ENCODE data around the gene PCDH7. TPM values are rescaled to one million over a fixed set of nuclear protein-coding genes. Genes with fewer than 3 reads are reported as not detected.

Gene PCDH7
- total and polyA plus RNA-seq, 3 donors from 2014 or later: 2.4 to 2.9 (median 2.8) TPM

DNA sequence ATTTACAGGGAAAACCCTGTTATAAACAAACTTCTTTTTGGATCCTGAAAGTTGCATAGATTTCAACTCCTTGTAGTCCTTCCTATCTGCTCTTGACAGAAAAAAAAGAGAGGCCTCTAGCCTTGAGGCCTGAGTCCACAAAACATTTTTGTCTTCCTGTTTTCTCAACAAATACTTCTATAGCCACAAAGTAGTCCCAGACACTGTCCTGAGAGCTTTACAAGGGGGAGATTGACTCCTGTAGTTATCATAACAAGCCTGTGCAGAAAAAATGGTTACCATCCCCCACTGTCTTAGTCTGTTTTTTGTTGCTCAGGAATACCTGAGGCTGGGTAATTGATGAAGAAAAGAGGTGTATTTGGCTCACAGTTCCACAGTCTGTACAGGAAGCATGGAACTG is 35.2 kb downstream of the PCDH7 start:
- TF ChIP-seq, protein P1, sequence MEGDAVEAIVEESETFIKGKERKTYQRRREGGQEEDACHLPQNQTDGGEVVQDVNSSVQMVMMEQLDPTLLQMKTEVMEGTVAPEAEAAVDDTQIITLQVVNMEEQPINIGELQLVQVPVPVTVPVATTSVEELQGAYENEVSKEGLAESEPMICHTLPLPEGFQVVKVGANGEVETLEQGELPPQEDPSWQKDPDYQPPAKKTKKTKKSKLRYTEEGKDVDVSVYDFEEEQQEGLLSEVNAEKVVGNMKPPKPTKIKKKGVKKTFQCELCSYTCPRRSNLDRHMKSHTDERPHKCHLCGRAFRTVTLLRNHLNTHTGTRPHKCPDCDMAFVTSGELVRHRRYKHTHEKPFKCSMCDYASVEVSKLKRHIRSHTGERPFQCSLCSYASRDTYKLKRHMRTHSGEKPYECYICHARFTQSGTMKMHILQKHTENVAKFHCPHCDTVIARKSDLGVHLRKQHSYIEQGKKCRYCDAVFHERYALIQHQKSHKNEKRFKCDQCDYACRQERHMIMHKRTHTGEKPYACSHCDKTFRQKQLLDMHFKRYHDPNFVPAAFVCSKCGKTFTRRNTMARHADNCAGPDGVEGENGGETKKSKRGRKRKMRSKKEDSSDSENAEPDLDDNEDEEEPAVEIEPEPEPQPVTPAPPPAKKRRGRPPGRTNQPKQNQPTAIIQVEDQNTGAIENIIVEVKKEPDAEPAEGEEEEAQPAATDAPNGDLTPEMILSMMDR (IDR thresholded peaks at IDR 0.05): no peak
- TF ChIP-seq POLR2A (IDR thresholded peaks at IDR 0.05): no peak
- DNase-seq: no peak
- H3K27me3 ChIP-seq: no peaks in the 10 kb centered on the region
- H3K4me3 ChIP-seq: no peak overlapping the region
- no peaks in the 10 kb centered on the region for H3K9me3 ChIP-seq
- no peaks in the 10 kb centered on the region for H3K36me3 ChIP-seq (ENCODE audit: low read depth, missing control alignments)
- intact Hi-C loops (cut with DNase I; ENCODE audit: low total_unique reads): no loop called here
- no peaks in the 10 kb centered on the region for H3K4me1 ChIP-seq
- no peak overlapping the region for H3K27ac ChIP-seq

DNA sequence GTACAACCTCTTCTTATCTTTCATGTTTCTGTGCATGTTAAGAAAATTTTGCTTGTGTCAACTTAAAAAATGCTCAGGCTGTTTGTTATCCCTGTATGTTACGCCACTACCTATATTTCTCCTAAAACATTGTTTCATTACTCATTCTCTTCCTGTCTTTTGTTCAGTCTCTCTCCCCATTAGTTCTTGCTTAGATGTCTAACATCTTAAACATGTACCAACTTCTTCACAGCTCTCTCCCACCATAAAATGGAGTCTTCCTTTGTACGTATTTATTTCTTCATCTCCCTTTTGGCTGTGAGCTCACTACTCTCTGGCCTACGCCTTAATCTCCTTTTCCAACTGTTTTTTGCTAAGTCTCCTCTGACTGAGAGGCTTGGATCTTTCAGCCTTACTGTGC is 36.4 kb downstream of the PCDH7 start:
- 91 to 93% methylated on average over 3 of the region's 3 CpGs for WGBS, 2 donors
- no peak for DNase-seq
- Histone ChIP-seq H3K36me3 (ENCODE audit: low read depth, missing control alignments) (no peaks in the 10 kb centered on the region), H3K9me3 (no peaks in the 10 kb centered on the region), H3K27ac (no peak overlapping the region), H3K4me1 (no peaks in the 10 kb centered on the region), H3K4me3 (no peak overlapping the region), H3K27me3 (no peaks in the 10 kb centered on the region)
- intact Hi-C loops (cut with DNase I; ENCODE audit: low total_unique reads): no loop called here
- TF ChIP-seq, protein P1 (IDR thresholded peaks at IDR 0.05): no peak
- no peak for TF ChIP-seq POLR2A (IDR thresholded peaks at IDR 0.05)

GRCh38 chr4:30757357-30757756 is 37.2 kb downstream of the PCDH7 start:
- no peak overlapping the region for H3K27ac ChIP-seq
- no peaks in the 10 kb centered on the region for H3K9me3 ChIP-seq
- no peak overlapping the region for H3K4me3 ChIP-seq
- DNase-seq: no peak
- no peaks in the 10 kb centered on the region for H3K27me3 ChIP-seq
- intact Hi-C loops (cut with DNase I; ENCODE audit: low total_unique reads): no loop called here
- H3K36me3 ChIP-seq (ENCODE audit: low read depth, missing control alignments): no peaks in the 10 kb centered on the region
- WGBS, 2 donors: 79 to 86% methylated on average over 6 of the region's 6 CpGs
- no peak for TF ChIP-seq POLR2A (IDR thresholded peaks at IDR 0.05)
- TF ChIP-seq, protein P1 (IDR thresholded peaks at IDR 0.05): no peak
- no peaks in the 10 kb centered on the region for H3K4me1 ChIP-seq

DNA sequence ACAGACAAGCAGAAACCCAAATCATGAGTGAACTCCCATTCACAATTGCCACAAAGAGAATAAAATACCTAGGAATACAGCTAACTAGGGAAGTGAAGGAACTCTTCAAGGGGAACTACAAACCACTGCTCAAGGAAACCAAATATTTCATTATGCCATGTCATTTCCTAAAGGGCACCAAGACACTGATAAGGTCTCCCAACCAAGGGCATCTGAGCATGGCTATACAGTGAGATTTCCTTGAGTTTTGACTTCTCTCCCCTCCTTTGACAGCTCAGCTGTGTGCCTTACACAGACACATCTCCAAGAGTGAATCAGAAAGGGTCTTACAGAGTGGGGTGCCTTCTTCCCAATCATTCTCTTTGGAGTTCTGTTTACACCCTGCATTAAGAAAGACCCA is 40.4 kb downstream of the PCDH7 start:
- H3K27me3 ChIP-seq: no peaks in the 10 kb centered on the region
- no peak overlapping the region for H3K27ac ChIP-seq
- intact Hi-C loops (cut with DNase I; ENCODE audit: low total_unique reads): no loop called here
- H3K9me3 ChIP-seq: no peaks in the 10 kb centered on the region
- no peak for DNase-seq
- H3K36me3 ChIP-seq (ENCODE audit: low read depth, missing control alignments): no peaks in the 10 kb centered on the region
- TF ChIP-seq POLR2A (IDR thresholded peaks at IDR 0.05): no peak
- TF ChIP-seq, protein P1 (IDR thresholded peaks at IDR 0.05): no peak
- H3K4me1 ChIP-seq: no peaks in the 10 kb centered on the region
- H3K4me3 ChIP-seq: no peak overlapping the region

DNA sequence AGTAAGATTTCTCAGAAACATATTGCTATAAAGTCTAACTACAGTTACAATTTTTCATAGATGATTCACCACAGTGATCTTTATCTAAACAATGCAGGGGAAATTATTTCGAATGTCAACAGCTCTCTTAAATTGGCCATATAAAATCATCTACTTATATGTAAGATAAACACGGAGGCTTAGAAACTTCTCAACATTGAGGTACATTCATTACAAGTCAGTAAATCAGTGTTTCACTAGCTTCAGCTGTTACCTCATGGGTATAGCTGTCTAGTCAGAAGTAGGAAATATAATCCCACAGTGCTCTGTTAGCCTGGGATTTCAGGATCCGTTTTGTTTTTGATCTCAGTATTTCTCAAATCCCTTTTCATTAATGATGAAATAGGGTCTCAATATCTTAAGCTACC is 43.2 kb downstream of the PCDH7 start:
- WGBS, 2 donors: 82 to 83% methylated on average over 3 of the region's 3 CpGs
- no peaks in the 10 kb centered on the region for H3K4me1 ChIP-seq
- no peak overlapping the region for H3K27ac ChIP-seq
- H3K4me3 ChIP-seq: no peak overlapping the region
- H3K9me3 ChIP-seq: no peaks in the 10 kb centered on the region
- intact Hi-C loops (cut with DNase I; ENCODE audit: low total_unique reads): no loop called here
- TF ChIP-seq, protein P1 (IDR thresholded peaks at IDR 0.05): no peak
- TF ChIP-seq POLR2A (IDR thresholded peaks at IDR 0.05): no peak
- H3K36me3 ChIP-seq (ENCODE audit: low read depth, missing control alignments): no peaks in the 10 kb centered on the region
- no peak for DNase-seq
- H3K27me3 ChIP-seq: no peaks in the 10 kb centered on the region
